Activated CD4-positive, alpha-beta T cell treated with anti-CD3 and anti-CD28 coated beads, Interleukin-2, amount 50 U/mL, for 16 hours (primary cell): ENCODE data around the gene SPATC1L.
"Not testable (repeated sequence)": the region's sequence is repeated elsewhere in the genome, so short reads cannot be mapped to it uniquely, and the experiment has no call there.

Experiments
- DNase-seq: peaks from one replicate; pipeline ENCODE4 v3.0.0-alpha.2; 2020

Gene SPATC1L

DNA sequence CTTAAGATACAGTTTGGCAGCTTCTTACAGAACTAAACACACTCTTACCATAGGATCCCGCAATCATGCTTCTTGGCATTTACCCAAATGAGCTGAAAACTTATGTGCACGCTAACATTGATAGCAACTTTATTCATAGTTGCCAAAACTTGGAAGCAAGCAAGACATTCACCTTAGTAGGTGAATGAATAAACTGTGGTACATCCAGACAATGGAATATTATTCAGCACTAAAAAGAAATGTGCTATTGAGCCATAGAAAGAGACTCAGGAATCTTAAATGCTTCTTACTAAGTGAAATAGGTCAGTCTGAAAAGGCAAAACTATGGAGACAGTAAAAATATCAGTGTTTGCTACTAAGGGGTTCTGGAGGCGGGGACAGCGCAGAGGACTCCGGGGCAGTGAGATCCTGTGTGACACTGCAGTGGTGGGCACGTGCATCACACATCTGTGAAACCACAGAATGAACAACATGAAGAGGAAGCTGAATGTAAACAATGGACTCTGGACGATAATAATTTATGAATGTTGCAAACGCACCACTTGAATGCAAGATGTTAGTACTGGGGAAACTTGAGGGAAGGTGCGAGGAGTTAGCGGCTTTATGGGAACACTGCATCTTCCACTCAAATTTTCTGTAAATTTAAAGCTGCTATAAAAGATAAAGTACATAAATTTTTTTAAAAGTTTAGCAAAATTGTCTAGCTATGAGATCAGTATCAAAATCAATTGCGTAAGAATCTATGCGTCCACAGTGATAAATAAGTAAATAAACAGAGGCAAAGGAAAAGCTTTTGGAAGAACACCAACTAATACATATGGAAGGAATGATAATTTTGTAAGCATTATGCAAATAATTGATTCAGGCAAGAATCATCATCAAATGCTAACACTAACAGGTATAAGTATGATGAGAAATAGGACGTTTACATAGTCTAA, 15.4 kb upstream of the SPATC1L start:
- DNase-seq = no peak

DNA sequence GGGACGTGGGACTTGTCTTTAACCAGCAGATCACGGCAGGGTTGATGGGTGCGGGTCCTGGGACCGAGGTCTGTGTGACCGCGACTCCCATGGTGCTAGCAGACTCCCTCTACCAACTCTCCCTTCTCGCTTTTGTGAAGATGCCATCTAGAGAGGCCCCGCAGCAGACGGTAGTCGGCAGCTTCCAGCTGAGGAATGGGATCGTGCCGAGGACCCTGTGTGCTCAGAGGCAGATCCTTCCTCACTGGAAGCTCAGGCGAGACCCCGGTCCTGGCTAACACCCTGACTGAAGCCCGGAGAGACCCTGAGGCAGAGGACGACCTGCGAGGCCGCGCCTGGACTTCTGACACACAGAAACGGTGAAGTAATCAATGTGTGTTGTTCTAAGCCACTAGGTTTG, 12.5 kb upstream of the SPATC1L start:
- DNase-seq = no peak

DNA sequence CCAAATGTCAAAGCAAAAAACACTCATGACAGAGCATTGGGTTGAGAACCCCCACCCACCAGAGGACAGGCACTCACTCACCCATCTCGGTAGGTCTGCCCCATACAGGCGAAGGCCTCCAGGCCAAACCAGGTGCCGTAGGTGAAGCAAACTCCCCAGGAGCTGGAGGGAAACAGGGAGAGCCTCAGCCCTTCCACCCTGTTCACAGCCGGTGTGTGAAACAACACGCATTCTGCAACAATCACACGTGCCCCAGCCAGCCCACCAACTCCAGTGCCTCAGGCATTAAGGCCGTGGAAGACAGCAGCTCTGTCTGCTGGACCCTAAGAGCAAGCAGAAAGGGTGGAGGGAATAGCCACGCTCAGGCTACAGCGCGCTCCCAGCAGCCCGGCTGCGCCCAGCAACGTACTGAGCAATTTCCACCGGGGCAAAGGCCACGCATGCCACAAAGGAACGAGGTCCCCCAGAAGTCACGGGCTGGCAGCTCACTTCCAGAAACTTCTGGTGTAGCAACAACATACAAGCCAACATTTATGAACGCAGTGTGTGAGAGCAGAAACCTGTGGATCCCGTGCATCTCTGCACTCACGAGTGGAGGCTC, 11.4 kb upstream of the SPATC1L start:
- no peak for DNase-seq

DNA sequence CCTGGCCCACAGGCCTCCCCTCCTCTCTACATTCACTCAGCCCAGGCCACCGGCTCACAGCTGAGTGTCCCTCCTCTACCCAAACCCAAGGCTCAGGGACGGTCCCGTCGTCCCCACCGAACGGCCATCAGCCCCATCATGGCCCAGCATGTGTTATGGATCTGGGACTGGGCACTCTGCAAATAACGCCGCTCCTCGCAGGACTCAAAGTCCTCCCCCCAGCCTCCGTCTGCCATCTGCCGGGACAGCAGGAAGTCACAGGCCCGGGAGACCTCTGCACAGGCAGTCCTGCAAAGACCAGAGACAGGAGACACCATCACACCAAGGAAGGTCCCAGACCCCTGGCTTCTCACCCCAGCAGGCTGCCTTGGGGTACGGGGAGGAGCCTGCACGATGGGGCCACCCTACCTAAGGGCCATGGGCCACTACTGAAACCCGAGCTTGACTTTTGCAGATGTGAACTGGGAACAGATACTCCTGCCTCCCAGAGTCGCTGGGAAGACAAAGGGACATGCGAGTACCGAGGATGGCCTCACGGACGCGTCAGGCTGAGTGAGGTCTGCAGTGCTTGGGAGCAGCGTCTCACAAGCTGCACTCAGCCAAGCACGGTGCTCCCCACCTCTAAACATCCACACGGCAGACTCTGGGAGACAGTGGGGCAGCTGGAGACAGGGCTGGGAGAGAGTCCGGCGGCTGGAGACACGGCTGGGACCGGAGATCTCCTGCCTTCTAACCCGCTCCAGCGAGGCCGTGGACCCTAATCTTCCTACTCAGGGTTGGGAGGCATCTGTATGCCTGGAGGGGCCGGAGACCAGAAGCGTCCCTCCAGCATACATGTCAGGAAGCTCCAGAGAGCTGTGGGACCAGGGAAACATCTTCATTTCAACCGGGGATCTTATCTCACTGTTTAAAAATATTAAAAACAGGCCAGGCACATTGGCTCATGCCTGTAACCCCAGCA, 10.4 kb upstream of the SPATC1L start:
- DNase-seq = no peak

DNA sequence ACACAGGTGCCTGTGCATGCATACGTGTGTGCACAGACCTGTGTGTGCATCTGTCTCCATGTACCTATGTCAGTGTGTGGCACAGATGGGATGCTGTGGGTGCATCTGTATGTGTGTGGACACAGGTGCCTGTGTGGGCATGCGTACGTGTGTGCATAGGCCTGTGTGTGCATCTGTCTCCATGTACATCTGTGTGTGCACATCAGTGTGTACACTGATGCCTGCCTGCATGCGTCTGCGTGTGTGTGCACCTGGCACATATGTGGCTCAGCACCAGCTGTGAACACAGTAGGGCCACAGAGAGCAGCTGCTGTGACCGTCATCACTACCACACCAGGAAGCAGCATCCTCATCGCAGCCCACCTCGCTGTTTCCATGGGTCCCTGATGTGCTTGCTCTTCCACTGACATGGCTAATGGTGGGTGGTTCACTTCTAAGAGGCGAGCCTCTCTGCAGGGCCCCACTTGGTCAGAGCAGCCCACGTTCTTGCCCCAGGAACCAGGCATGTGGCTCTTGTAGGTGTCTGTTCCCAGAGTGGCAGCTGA, 9.6 kb upstream of the SPATC1L start:
- DNase-seq = no peak

DNA sequence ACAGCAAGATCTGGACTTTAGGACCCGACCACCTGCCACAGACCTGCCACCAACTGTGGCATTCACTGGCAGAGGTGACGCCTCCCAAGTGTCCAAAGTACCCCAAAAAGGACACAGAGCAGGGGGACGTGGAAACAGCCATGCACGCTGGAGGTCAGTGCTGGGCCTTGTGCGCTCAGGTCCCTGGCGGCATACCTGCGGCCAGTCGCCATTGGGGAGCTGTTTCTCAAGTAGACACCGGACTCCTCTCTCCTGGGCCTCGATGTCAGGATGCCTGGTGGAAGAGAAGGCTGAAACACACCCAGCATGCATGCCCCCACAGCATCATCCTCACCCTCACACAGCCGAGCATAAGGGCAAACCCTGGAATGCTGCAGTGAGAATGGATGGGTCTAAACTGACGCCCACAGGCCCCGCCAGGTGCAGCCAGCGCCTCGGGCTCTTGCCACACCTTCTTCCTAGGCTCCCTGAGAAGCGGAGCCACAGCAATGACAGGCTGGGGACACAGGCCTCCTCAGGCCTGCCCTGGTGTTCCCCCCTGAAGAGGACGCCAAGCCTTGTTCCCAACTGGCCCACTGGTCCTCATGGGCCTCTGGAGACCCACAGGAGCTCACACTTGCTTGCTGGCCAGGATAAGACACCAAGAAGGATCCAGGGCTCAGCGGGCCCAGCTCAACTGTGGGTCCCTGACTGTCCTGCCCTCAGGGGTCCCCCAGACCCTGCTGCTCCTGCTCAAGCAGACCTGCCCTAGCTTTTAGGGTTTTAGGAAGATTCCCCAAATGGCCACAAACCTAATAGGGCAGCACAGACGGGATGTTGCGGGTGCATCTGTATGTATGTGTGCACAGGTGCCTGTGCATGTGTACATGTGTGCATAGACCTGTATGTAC, 7.7 kb upstream of the SPATC1L start:
- no peak for DNase-seq

DNA sequence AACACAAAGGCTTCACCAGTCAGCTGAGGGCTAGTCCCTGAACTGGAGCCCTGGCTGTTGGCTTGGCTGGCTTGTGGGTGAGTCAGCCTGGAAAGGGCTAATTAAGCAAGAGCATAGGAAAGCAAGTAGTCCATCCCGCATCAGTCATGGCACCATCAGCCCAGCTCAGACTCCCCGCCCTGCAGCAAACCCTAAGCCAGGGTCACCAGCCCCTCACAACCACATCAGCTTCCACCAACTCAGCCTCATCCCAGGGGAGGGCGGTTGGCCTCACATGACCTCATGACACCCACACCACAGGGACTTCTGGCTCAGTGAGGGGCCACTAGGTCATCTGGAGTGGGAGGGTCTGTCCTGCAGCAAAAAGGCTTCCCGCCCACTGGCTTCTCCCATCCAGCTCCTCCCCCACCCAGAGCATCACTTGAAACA, 7.0 kb upstream of the SPATC1L start:
- DNase-seq = no peak

DNA sequence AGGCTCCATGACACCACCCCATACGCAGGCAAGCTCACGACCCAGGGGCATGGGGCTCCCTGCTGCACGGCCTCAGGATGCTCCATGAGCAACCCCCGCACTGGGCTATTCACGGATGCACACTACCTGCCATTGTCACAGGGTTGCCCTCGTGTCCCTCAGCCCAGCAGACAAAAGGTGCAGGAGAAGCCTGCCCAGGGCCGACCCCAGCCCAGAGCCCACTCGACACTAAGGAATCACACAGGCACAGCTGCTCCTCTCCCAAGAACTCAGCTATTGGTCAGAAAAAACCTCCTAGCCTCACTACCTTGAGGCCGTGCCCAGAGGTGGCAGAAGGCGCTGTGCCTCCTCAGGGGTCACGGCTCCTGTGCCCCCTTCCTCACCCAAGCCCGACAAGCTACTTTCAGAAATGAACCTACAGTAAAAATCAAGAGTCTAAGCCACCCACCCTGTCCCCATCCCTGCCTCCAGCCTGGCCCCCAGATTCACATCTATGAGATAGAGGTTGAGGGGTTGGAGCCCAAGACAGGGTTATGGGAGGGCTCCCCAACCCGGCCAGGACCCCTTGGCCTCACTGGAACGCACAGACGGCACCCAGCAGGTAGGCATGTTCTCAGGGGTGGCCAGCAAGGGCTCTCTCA, 6.4 kb upstream of the SPATC1L start:
- DNase-seq = no peak

DNA sequence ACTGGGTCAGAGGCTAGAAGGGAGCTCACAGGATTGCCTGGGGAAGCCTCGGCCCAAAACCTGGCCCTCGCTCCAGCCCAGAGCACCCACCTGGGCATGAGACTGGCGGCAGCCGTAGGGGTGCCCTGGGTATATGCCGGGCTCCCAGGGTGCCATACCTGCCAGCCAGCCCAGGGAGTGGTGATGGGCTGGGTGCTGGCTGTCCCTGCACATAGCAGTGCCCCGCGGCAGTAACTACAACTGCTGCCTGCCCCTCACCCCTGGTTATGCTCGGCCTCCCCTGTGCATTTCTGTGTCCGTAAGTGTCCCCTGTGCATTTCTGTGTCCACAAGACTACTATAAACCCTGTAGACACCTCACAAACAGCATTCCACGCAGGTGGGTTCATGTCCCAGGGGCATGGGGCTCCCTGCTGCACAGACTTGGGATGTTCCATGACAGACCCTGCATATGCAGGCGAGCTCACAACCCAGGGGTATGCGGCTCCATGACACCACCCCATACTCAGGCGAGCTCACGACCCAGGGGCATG, 5.8 kb upstream of the SPATC1L start:
- DNase-seq = no peak

DNA sequence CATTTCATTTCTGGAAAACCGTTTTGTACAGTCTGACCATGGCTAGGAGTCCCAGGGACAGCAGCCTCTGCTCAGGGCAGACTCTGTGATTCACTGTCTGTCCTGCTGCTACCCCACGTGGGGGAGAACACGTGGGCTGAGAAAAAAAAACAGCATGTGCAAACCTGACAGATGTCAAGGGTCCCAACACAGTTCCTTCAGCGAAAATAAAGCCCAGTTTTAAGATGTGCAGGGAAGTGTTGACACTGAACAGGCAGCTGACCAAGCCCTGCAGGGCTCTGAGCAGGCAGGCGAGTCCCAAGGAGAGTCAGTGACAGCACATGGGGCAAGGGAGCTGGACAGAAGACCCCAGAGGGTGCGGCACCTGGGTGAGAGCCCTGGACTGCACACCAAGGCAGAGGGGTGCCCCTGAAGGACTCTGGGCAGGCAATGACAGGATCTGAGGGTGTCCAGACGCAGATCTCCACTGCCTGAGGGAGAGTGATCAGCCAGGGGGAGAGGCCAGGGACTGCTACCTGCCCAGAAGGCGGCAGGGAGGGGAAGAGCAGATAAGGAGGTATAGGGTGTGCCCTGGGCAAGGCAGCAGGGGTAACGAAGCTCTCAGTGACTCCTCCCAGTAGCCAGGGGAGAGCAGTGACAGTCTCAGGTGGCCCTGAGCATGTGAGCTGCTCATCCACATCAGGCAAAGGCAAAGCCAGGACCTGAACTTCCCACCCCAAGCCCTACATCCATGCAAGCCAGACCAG, 5.1 kb upstream of the SPATC1L start:
- no peak for DNase-seq

DNA sequence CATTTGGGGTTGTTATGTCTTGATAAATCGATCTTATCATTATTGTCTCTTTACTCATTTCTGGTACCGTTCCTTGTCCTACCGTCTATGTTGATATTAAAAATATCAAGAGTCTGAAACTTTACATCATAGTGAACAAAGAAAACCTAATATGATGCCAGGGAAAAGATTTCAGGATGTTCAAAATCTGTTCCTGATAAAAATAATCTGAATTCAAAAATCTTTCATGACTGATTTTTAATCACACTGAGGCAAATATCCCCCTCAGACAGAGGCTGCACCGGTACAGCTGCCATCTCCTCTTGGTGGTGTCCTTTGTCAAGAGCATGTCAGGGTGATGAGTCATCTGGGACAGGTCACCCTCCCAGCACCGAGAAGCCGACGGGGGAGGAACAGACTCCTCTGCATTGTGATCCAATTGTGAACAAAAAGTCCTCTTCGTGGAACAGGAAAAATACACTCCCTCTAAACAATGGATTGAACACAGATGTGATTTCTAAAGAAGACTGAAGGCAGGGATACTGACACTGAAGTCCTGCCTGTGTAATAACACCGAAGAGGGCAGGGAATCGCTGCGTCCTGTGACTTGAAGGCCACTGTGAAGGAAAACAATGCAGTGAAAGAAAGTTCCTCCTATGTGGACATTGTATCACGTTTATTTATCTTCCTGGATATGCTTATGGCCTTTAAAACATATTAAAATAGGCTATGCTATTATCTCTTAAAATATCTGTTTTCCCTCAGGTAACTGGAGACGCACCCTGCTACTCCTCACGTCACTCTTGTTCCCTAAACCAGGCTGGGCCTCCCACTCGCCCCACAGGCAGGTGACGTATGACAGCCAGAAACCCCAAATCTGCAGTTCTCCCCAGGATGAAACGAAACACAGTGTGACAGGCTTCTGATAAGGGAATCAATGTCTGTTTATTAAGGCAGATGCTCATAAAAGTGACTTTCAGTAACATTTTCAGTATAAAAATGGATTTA, 4.3 kb upstream of the SPATC1L start:
- no peak for DNase-seq

DNA sequence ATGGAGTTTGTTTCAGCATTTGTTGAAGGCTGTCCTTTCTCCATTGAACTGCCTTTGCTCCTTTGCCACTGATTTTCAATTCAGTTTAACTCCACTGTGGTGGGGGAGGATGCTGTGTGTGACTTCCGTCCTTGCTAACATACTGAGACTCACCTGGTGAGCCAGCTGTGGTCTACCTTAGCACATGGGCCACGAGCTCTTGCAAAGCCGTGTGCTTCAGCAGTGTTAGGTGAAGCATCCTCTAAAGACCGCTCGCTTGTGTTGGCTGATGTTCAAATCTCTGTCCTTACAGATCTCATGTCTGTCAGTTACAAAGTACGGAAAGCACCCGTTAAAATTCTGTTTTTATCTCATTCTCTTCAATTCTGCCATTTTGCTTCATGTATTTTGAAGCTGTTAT, 3.6 kb upstream of the SPATC1L start:
- DNase-seq = no peak

DNA sequence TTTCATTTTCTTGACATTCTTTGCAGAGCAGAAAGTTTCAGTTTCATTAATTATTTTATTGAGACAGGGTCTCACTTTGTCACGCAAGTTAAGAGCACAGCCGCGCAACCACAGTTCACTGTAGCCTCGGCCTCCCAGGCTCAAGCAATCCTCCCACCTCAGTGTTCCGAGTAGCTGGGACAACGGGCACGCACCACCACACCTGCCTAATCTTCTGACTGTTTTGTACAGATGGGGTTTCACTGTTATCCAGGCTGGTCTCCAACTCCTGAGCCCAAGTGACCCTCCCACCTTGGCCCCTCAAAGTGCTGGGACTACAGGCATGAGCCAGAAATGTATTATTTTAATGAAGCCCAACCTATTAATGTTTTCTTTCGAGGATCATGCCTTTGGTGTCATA, 3.0 kb upstream of the SPATC1L start:
- DNase-seq = no peak

DNA sequence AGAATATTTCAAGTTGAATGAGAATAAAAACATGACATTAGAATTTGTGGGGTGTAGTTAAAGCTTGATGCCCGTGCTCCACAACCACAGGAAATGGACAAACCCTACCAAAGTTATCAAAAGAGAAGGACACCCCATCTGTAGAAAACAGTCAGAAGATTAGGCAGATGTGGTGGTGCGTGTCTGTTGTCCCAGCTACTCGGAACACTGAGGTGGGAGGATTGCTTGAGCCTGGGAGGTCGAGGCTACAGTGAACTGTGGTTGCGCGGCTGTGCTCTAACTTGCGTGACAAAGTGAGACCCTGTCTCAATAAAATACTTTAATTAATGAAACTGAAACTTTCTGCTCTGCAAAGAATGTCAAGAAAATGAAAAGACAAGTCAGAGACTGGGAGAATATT, 1.5 kb upstream of the SPATC1L start:
- no peak for DNase-seq

DNA sequence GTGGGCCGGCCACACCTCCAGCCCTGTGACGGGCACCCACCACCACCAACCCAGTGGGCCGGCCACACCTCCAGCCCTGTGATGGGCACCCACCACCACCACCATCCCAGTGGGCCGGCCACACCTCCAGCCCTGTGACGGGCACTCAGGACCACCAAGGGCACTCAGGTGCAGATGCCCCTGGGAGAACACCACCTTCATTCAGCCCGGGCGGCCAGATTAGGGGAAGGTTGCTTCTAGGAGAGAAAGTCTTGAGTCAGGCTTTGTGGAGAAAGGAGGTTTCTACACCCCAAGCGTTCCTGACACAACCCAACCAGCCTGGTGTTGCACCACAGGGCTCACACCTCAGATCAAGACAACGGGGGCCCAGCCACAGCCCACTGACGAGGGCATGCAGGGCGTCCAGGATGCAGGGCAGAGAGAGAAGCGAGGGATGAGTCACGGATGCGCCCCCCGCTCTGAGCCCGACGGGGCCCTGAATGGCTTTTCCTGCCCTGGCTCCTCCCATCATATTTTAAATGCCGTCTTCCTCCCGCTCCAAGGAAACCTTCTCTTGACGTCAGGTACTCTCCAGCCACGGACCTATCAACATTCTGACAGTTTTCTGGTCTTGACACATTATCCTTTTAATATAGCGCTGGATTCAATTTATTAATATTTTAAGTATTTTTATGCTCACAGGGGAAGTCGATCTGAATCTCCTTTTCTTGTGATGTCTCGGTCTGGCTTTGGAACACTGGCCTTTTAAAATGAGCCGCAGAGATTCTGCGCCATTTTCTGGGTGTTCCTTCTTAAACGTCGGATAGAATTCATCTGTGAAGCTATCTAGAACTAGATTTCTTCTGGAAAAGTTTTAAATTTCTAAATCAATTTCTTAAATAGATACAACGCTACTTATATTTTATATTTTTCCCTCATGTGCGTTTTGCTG, 631 bp upstream of the SPATC1L start:
- DNase-seq = peak; percentile 60

DNA sequence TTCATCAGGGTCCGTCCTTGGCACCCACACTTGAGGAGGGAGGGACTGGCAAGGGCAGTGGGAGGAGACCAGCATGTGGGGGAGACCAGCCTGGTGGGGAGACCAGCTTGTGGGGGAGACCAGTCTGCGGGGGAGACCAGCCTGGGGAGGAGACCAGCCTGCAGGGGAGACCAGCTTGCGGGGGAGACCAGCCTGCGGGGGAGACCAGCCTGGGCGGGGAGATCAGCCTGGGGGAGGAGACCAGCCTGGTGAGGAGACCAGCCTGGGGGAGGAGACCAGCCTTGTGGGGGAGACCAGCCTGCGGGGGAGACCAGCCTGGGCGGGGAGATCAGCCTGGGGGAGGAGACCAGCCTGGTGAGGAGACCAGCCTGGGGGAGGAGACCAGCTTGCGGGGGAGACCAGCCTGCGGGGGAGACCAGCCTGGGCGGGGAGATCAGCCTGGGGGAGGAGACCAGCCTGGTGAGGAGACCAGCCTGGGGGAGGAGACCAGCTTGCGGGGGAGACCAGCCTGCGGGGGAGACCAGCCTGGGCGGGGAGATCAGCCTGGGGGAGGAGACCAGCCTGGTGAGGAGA, 836 bp downstream of the SPATC1L start:
- not testable (repeated sequence) for DNase-seq

DNA sequence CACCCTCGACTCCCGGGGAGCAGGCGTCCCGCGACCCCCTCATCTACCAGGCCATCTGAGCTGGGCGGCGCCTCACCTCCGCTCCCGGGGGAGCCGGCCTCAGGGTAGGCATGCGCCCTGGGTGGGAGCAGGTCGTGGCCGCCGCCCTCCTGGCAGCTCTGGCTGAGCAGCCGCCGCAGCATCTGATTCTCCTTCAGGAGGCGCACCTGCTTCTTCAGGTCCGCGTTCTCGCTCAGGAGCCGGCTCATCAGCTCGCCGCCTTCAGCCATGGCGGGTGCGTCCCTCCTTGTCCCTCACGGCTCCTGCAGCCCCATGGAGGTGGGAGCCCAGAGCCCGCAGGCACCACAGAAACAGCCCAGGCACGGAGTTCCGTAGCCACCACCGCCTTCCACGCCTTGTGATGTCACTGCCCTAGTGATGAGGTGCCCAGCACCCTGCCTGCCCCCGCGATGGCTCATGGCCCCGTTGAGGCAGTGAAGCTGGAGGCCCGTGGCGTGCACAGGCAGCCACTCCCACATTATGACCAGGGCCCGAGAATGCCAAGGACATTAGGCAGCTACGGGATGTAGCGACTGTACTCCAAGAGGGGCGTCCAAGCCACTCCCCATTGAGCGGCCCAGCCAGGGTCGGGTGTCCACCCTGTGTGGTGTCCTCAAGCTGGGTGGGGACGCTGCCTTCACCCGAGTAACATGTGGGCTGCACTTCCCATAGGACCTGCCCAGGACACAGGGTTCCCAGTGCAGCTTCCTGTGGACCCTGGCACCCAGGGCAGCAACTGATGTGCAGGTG, 1.5 kb downstream of the SPATC1L start:
- DNase-seq = no peak
